ENCODE results near the gene PRR29. TPM values are rescaled to one million over a fixed set of nuclear protein-coding genes. Genes with fewer than 3 reads are reported as not detected.
"Not testable (repeated sequence)": the region's sequence is repeated elsewhere in the genome, so short reads cannot be mapped to it uniquely, and the experiment has no call there.

The PRR29 gene
- total RNA-seq, 2 experiments from 2014 or later: 12.0 to 15.1 TPM

- ChIA-PET POLR2A (interaction anchor here (0.7 to 9.1 kb wide), 4 partner anchors 11 to 22 kb away, joined by 3 to 79 read pairs (median 8); partner anchors contain the start of gene ICAM2), CTCF (interaction anchor here (1.1 to 1.3 kb wide), 3 partner anchors 15 to 28 kb away, joined by 4 to 5 read pairs (median 4); no protein-coding TSS in a partner anchor)
- Mint-ChIP-seq H3K27ac (no peak overlapping the region), H3K4me3 (no peak overlapping the region), H3K36me3 (ENCODE audit: low read depth) (peaks cover 50% of the 10 kb centered on the region), H3K27me3 (peaks cover under 1% of the 10 kb centered on the region), H3K9me3 (no peaks in the 10 kb centered on the region), H3K4me1 (peaks cover 47% of the 10 kb centered on the region)
- DNase-seq: no peak
Observed at GRCh38 chr17:64001763-64002529, 3.8 kb downstream of the PRR29 start.

- peaks cover 52% of the 10 kb centered on the region for H3K36me3 Mint-ChIP-seq (ENCODE audit: low read depth)
- no peak overlapping the region for H3K27ac Mint-ChIP-seq
- H3K4me1 Mint-ChIP-seq: peaks cover 47% of the 10 kb centered on the region
- POLR2A ChIA-PET: interaction anchor here (0.8 to 4.4 kb wide), 2 partner anchors 10 to 17 kb away, joined by 3 to 13 read pairs; no protein-coding TSS in a partner anchor
- CTCF ChIA-PET: interaction anchor here (1.3 kb wide), 2 partner anchors 14 to 27 kb away, joined by 4 read pairs; no protein-coding TSS in a partner anchor
- H3K27me3 Mint-ChIP-seq: no peaks in the 10 kb centered on the region
- no peak for DNase-seq
- H3K9me3 Mint-ChIP-seq: no peaks in the 10 kb centered on the region
- no peak overlapping the region for H3K4me3 Mint-ChIP-seq
Observed at GRCh38 chr17:64002658-64003525, 4.7 kb downstream of the PRR29 start.

GRCh38 chr17:64003526-64004121 lies 5.5 kb downstream of the PRR29 start:
- Mint-ChIP-seq H3K27ac (peak overlapping the region; percentile 21), H3K36me3 (ENCODE audit: low read depth) (peaks cover 52% of the 10 kb centered on the region), H3K27me3 (no peaks in the 10 kb centered on the region), H3K4me1 (peaks cover 48% of the 10 kb centered on the region), H3K9me3 (no peaks in the 10 kb centered on the region), H3K4me3 (no peak overlapping the region)
- DNase-seq: no peak
- ChIA-PET CTCF (no interaction called here), POLR2A (interaction anchor here (0.8 to 4.4 kb wide), 3 partner anchors 10 to 17 kb away, joined by 3 to 13 read pairs (median 5); partner anchors contain the start of gene ICAM2)

GRCh38 chr17:64004218-64004770 lies 6.1 kb downstream of the PRR29 start:
- peaks cover 53% of the 10 kb centered on the region for H3K36me3 Mint-ChIP-seq (ENCODE audit: low read depth)
- H3K4me1 Mint-ChIP-seq: peaks cover 47% of the 10 kb centered on the region
- DNase-seq: no peak
- no peak overlapping the region for H3K4me3 Mint-ChIP-seq
- H3K9me3 Mint-ChIP-seq: no peaks in the 10 kb centered on the region
- no peaks in the 10 kb centered on the region for H3K27me3 Mint-ChIP-seq
- peak overlapping the region; percentile 31 for H3K27ac Mint-ChIP-seq
- ChIA-PET POLR2A (interaction anchor here (0.7 to 1.8 kb wide), 4 partner anchors 10 to 20 kb away, joined by 3 to 5 read pairs (median 4); partner anchors contain the start of gene ICAM2), CTCF (interaction anchor here (1.2 to 2.8 kb wide), 2 partner anchors 22 to 85 kb away, joined by 5 to 6 read pairs; no protein-coding TSS in a partner anchor)

- H3K27ac Mint-ChIP-seq: no peak overlapping the region
- H3K4me1 Mint-ChIP-seq: peaks cover 47% of the 10 kb centered on the region
- no peak for DNase-seq
- peaks cover 55% of the 10 kb centered on the region for H3K36me3 Mint-ChIP-seq (ENCODE audit: low read depth)
- H3K4me3 Mint-ChIP-seq: no peak overlapping the region
- POLR2A ChIA-PET: interaction anchor here (0.7 to 1.8 kb wide), 4 partner anchors 11 to 19 kb away, joined by 3 to 5 read pairs (median 4); partner anchors contain the start of gene ICAM2
- no peaks in the 10 kb centered on the region for H3K27me3 Mint-ChIP-seq
- CTCF ChIA-PET: interaction anchor here (1.2 to 2.8 kb wide), 4 partner anchors 12 to 86 kb away, joined by 5 to 6 read pairs (median 6); no protein-coding TSS in a partner anchor
- H3K9me3 Mint-ChIP-seq: no peaks in the 10 kb centered on the region
Observed at GRCh38 chr17:64004903-64005733, 7.0 kb downstream of the PRR29 start.

- H3K4me3 Mint-ChIP-seq: no peak overlapping the region
- H3K9me3 Mint-ChIP-seq: no peaks in the 10 kb centered on the region
- H3K27ac Mint-ChIP-seq: no peak overlapping the region
- POLR2A ChIA-PET: interaction anchor here (1.1 kb wide), 1 partner anchor 14 kb away, joined by 6 read pairs; the partner anchor contains the start of gene ICAM2
- H3K4me1 Mint-ChIP-seq: peaks cover 46% of the 10 kb centered on the region
- no peak for DNase-seq
- H3K36me3 Mint-ChIP-seq (ENCODE audit: low read depth): peaks cover 62% of the 10 kb centered on the region
- CTCF ChIA-PET: interaction anchor here (0.7 to 2.8 kb wide), 5 partner anchors 11 to 123 kb away, joined by 3 to 6 read pairs (median 6); no protein-coding TSS in a partner anchor
- no peaks in the 10 kb centered on the region for H3K27me3 Mint-ChIP-seq
Observed at GRCh38 chr17:64005734-64006167, 7.6 kb downstream of the PRR29 start.

GRCh38 chr17:64006361-64007088 lies 8.4 kb downstream of the PRR29 start:
- no peak overlapping the region for H3K27ac Mint-ChIP-seq

GRCh38 chr17:64007089-64007837 lies 9.1 kb downstream of the PRR29 start:
- H3K4me1 Mint-ChIP-seq: peaks cover 52% of the 10 kb centered on the region
- H3K9me3 Mint-ChIP-seq, DNase-seq, H3K27me3 Mint-ChIP-seq, H3K4me3 Mint-ChIP-seq: not testable (repeated sequence)
- peaks cover 75% of the 10 kb centered on the region for H3K36me3 Mint-ChIP-seq (ENCODE audit: low read depth)
- ChIA-PET CTCF (interaction anchor here (1.0 to 2.8 kb wide), 3 partner anchors 9 to 19 kb away, joined by 3 to 6 read pairs (median 6); no protein-coding TSS in a partner anchor), POLR2A (interaction anchor here (0.6 to 1.5 kb wide), 3 partner anchors 13 to 17 kb away, joined by 3 to 4 read pairs (median 3); partner anchors contain the start of gene ICAM2)
- H3K27ac Mint-ChIP-seq: peak overlapping the region; percentile 54

More at GRCh38 chr17:64006361-64007088, 8.4 kb downstream of the PRR29 start:
- Mint-ChIP-seq H3K9me3 (no peaks in the 10 kb centered on the region), H3K4me3 (no peak overlapping the region), H3K4me1 (peaks cover 50% of the 10 kb centered on the region), H3K36me3 (ENCODE audit: low read depth) (peaks cover 70% of the 10 kb centered on the region), H3K27me3 (no peaks in the 10 kb centered on the region)
- ChIA-PET CTCF (interaction anchor here (0.7 to 2.8 kb wide), 5 partner anchors 10 to 123 kb away, joined by 3 to 6 read pairs (median 6); no protein-coding TSS in a partner anchor), POLR2A (interaction anchor here (1.0 to 1.5 kb wide), 3 partner anchors 14 to 18 kb away, joined by 3 to 6 read pairs (median 3); partner anchors contain the start of gene ICAM2)
- no peak for DNase-seq

- Mint-ChIP-seq H3K4me3 (no peak overlapping the region), H3K36me3 (ENCODE audit: low read depth) (peaks cover 72% of the 10 kb centered on the region), H3K27me3 (no peaks in the 10 kb centered on the region), H3K4me1 (peaks cover 54% of the 10 kb centered on the region), H3K9me3 (no peaks in the 10 kb centered on the region), H3K27ac (peak overlapping the region; percentile 21)
- no peak for DNase-seq
- ChIA-PET POLR2A (interaction anchor here (1.5 kb wide), 1 partner anchor 15 kb away, joined by 3 read pairs; no protein-coding TSS in a partner anchor), CTCF (interaction anchor here (2.2 kb wide), 1 partner anchor 9 kb away, joined by 6 read pairs; no protein-coding TSS in a partner anchor)
Observed at GRCh38 chr17:64007838-64008282, 9.7 kb downstream of the PRR29 start.

GRCh38 chr17:64008346-64008745 lies 10.2 kb downstream of the PRR29 start:
- peaks cover 56% of the 10 kb centered on the region for H3K4me1 Mint-ChIP-seq
- POLR2A ChIA-PET: no interaction called here
- no peak overlapping the region for H3K4me3 Mint-ChIP-seq
- no peaks in the 10 kb centered on the region for H3K9me3 Mint-ChIP-seq
- H3K27me3 Mint-ChIP-seq: no peaks in the 10 kb centered on the region
- DNase-seq: no peak
- peaks cover 70% of the 10 kb centered on the region for H3K36me3 Mint-ChIP-seq (ENCODE audit: low read depth)
- CTCF ChIA-PET: interaction anchor here (1.2 kb wide), 1 partner anchor 21 kb away, joined by 3 read pairs; no protein-coding TSS in a partner anchor
- H3K27ac Mint-ChIP-seq: peak overlapping the region; percentile 19
